B cell (primary cell): ENCODE results near the gene SMARCAD1. TPM values are rescaled to one million over a fixed set of nuclear protein-coding genes. Genes with fewer than 3 reads are reported as not detected.

Source experiments
- ATAC-seq: fragments of 200-7000 bp; cut with Tn5 transposase; one replicate; pipeline ENCODE4 v1.10.0; 2021; ENCODE audit warnings: low read depth, mild to moderate bottlenecking, moderate number of reproducible peaks, moderate library complexity
- CTCF ChIA-PET: fragments of 350-600 bp; sonication (Branson Sonifier 250); formaldehyde crosslinking; loops from one replicate; lab custom pipeline; 2021; ENCODE audit warnings: antibody characterized with exemption, inconsistent platforms; lab: Charles Lee
- POLR2A ChIA-PET: fragments of 350-600 bp; sonication (Branson Sonifier 250); formaldehyde crosslinking; loops from one replicate; lab custom pipeline; 2021; ENCODE audit warnings: antibody characterized with exemption; lab: Charles Lee
- DNase-seq: peaks from one replicate; pipeline ENCODE4 v3.0.0; 2013
- H2AFZ ChIP-seq: 2 replicates; pipeline ENCODE4 v1.6.1; 2012; ENCODE audit warnings: mild to moderate bottlenecking, low read depth, low read length; ENCODE audit not compliant: insufficient read depth, poor library complexity, severe bottlenecking
- H3K27ac ChIP-seq, 2 donors: 1 replicate in 1 of 2; 2 replicates in 1 of 2; pipeline ENCODE4 v1.5.1; 2012 to 2013; ENCODE audit warnings: low read length in 2 of 2, mild to moderate bottlenecking in 2 of 2, moderate library complexity in 1 of 2
- H3K27me3 ChIP-seq, 4 experiments: fragments of 200-600 bp in 1 of 4; sonication (generic) in 1 of 4; replicated peaks in 1 of 4; 1 replicate in 2 of 4; 2 replicates in 2 of 4; pipeline versions ENCODE4 v1.6.1 to v1.7.0; 2013 to 2016; ENCODE audit warnings: low read length in 3 of 4, mild to moderate bottlenecking in 2 of 4, mixed read lengths in 1 of 4, moderate library complexity in 1 of 4; ENCODE audit not compliant: insufficient read depth in 4 of 4, control insufficient read depth in 3 of 4; ENCODE audit errors: control extremely low read depth in 1 of 4
- H3K36me3 ChIP-seq, 2 experiments: replicated peaks in 1 of 2; 1 replicate in 1 of 2; 2 replicates in 1 of 2; pipeline versions ENCODE4 v1.6.1 to v1.7.1; 2013; ENCODE audit warnings: low read length in 1 of 2; ENCODE audit not compliant: insufficient read depth in 2 of 2, control insufficient read depth in 1 of 2; ENCODE audit errors: control extremely low read depth in 1 of 2, extremely low read depth in 1 of 2
- H3K4me1 ChIP-seq, 2 donors: fragments of 200-600 bp in 1 of 2; sonication (generic) in 1 of 2; 1 replicate in 1 of 2; 2 replicates in 1 of 2; pipeline versions ENCODE4 v1.5.1 to v1.6.1; 2013 to 2017; ENCODE audit warnings: low read length in 2 of 2; ENCODE audit not compliant: control insufficient read depth in 2 of 2, insufficient read depth in 2 of 2
- H3K4me2 ChIP-seq: replicated peaks from 2 replicates; pipeline ENCODE3; 2012; ENCODE audit warnings: mild to moderate bottlenecking, low read depth, low read length; ENCODE audit not compliant: poor library complexity, severe bottlenecking
- H3K4me3 ChIP-seq, 5 experiments: fragments of 200-600 bp in 1 of 5; sonication (generic) in 1 of 5; 1 replicate in 3 of 5; 2 replicates in 2 of 5; pipeline versions ENCODE4 v1.5.1 to v1.7.0; 2011 to 2016; ENCODE audit warnings: low read length in 4 of 5, mild to moderate bottlenecking in 4 of 5, low read depth in 2 of 5, control low read depth in 1 of 5, moderate library complexity in 1 of 5; ENCODE audit not compliant: insufficient read depth in 1 of 5; ENCODE audit errors: control extremely low read depth in 1 of 5, extremely low read depth in 1 of 5
- H3K79me2 ChIP-seq: fragments of 200-600 bp; sonication (generic); one replicate; pipeline ENCODE4 v1.6.0; 2016; ENCODE audit warnings: low read length; ENCODE audit not compliant: control insufficient read depth, insufficient read depth
- H3K9ac ChIP-seq: fragments of 200-600 bp; sonication (generic); 2 replicates; pipeline ENCODE4 v1.6.1; 2017; ENCODE audit warnings: mild to moderate bottlenecking, low read length, moderate library complexity
- H3K9me3 ChIP-seq, 3 donors: one replicate each; pipeline versions ENCODE4 v1.6.1 to v1.7.1; 2013; ENCODE audit warnings: low read length in 2 of 3; ENCODE audit not compliant: control insufficient read depth in 2 of 3, insufficient read depth in 1 of 3; ENCODE audit errors: control extremely low read depth in 1 of 3
- H4K20me1 ChIP-seq: 2 replicates; pipeline ENCODE4 v1.6.0; 2012; ENCODE audit warnings: mild to moderate bottlenecking, low read length; ENCODE audit not compliant: insufficient read depth, control insufficient read depth, poor library complexity, severe bottlenecking
- H3K27ac Mint-ChIP-seq: one replicate; pipeline ENCODE4 v1.8.0; 2021; ENCODE audit warnings: mixed read lengths
- H3K27me3 Mint-ChIP-seq: one replicate; pipeline ENCODE4 v1.8.0; 2021; ENCODE audit warnings: mixed read lengths
- H3K4me1 Mint-ChIP-seq: one replicate; pipeline ENCODE4 v1.8.0; 2021; ENCODE audit warnings: mixed read lengths
- H3K4me3 Mint-ChIP-seq: one replicate; pipeline ENCODE4 v1.8.0; 2021; ENCODE audit warnings: mixed read lengths
- H3K9me3 Mint-ChIP-seq: one replicate; pipeline ENCODE4 v1.8.0; 2022; ENCODE audit warnings: mixed read lengths; ENCODE audit not compliant: insufficient read depth
- CTCF ChIP-seq: fragments of 200-600 bp; IDR thresholded peaks from one replicate; pipeline ENCODE4 v1.8.0; 2022; ENCODE audit warnings: antibody characterized with exemption, mild to moderate bottlenecking
- EZH2 ChIP-seq: IDR thresholded peaks from 2 replicates; pipeline ENCODE4 v1.6.1; 2012; ENCODE audit warnings: borderline replicate concordance, low read depth, mild to moderate bottlenecking, moderate library complexity, low read length; ENCODE audit not compliant: insufficient read depth, poor library complexity, severe bottlenecking
- WGBS: methylation state at CpG from one replicate; pipeline ENCODE4 v1.1.5; 2013; ENCODE audit warnings: missing lambda C conversion rate; ENCODE audit not compliant: insufficient coverage; 5-methylcytosine and 5-hydroxymethylcytosine counted together
- intact Hi-C: fragments of 100-400 bp; cut with micrococcal nuclease; formaldehyde crosslinking; loops from one replicate; pipeline ENCODE4 v1.10.0; 2022
- polyA plus RNA-seq: library from polyadenylated mRNA; depleted of rRNA; stranded (reverse); fragments of >200 nt; gene quantifications from 2 replicates; pipeline ENCODE4 v1.2.3, GENCODE V29; 2012
- total RNA-seq, 2 donors: library from RNA; stranded (reverse); fragments of 120-200 nt in 1 of 2; gene quantifications; 1 replicate in 1 of 2; 2 replicates in 1 of 2; pipeline versions ENCODE4 v1.2.3 to v1.2.4, GENCODE V29; 2013 to 2022

Gene SMARCAD1
- total and polyA plus RNA-seq, 2 donors (not counting 1 experiment from before 2014, with no cell fraction given) = 8.2 to 26.7 TPM

DNA sequence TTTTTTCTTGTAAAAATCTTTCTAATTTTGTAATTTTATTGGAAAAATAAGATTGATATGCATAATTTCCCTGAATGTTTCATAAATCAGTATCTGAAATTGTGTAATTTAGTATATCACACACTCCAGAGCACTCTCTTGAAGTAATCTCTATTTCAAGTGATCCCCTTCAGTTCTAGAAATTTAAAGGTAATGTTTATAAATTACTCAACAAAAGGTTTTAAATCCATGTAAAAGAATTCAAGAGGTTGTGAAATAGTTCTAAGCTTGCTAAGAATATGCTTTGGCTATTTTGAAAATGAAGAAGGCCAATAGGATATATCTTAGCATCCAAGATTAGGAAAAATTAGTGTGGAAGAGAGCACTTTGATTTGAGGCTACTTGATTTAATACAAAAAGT, 28.2 kb downstream of the SMARCAD1 start:
- no peaks in the 10 kb centered on the region for H4K20me1 ChIP-seq
- ChIA-PET POLR2A (no interaction called here), CTCF (no interaction called here)
- H3K27me3 Mint-ChIP-seq = no peaks in the 10 kb centered on the region
- H3K79me2 ChIP-seq = no peaks in the 10 kb centered on the region
- no peaks in the 10 kb centered on the region for H3K9me3 ChIP-seq
- no peaks in the 10 kb centered on the region for H3K4me1 ChIP-seq
- H2AFZ ChIP-seq = no peak overlapping the region
- intact Hi-C loops = no loop called here
- H3K27me3 ChIP-seq = no peaks in the 10 kb centered on the region
- H3K4me3 ChIP-seq = no peak overlapping the region
- no peak overlapping the region for H3K4me2 ChIP-seq
- DNase-seq = no peak
- H3K4me3 Mint-ChIP-seq = no peak overlapping the region
- TF ChIP-seq CTCF = no peak
- no peak for TF ChIP-seq EZH2
- H3K27ac Mint-ChIP-seq = no peak overlapping the region
- H3K36me3 ChIP-seq = peaks cover 7 to 15% of the 10 kb centered on the region in 2 experiments
- H3K9ac ChIP-seq = no peak overlapping the region
- H3K9me3 Mint-ChIP-seq = no peaks in the 10 kb centered on the region
- no peak overlapping the region for H3K27ac ChIP-seq
- H3K4me1 Mint-ChIP-seq = no peaks in the 10 kb centered on the region
- ATAC-seq = no peak

GRCh38 chr4:94237271-94237670, 29.6 kb downstream of the SMARCAD1 start:
- Histone ChIP-seq H3K4me1 (no peaks in the 10 kb centered on the region), H3K4me3 (no peak overlapping the region), H3K4me2 (no peak overlapping the region), H3K9ac (no peak overlapping the region), H3K36me3 (peaks cover 10 to 25% of the 10 kb centered on the region in 2 experiments), H4K20me1 (no peaks in the 10 kb centered on the region), H3K27ac (no peak overlapping the region), H2AFZ (no peak overlapping the region), H3K79me2 (no peaks in the 10 kb centered on the region), H3K27me3 (no peaks in the 10 kb centered on the region), H3K9me3 (no peaks in the 10 kb centered on the region)
- no peaks in the 10 kb centered on the region for H3K27me3 Mint-ChIP-seq
- H3K4me1 Mint-ChIP-seq = no peaks in the 10 kb centered on the region
- H3K27ac Mint-ChIP-seq = no peak overlapping the region
- ATAC-seq (no peak), DNase-seq (no peak)
- TF ChIP-seq CTCF (no peak), EZH2 (no peak)
- ChIA-PET POLR2A (no interaction called here), CTCF (no interaction called here)
- no peaks in the 10 kb centered on the region for H3K9me3 Mint-ChIP-seq
- intact Hi-C loops = no loop called here
- no peak overlapping the region for H3K4me3 Mint-ChIP-seq
- WGBS = no CpG with 5 or more reads among the region's 4 CpGs
